Common myeloid progenitor, CD34-positive (primary cell): Measurements from ENCODE around the gene JAKMIP2.

ENCODE experiments used
- CTCF ChIA-PET: fragments of 350-600 bp; sonication (Branson Sonifier 250); formaldehyde crosslinking; loops from one replicate; lab custom pipeline; 2021; ENCODE audit warnings: antibody characterized with exemption; lab: Charles Lee
- POLR2A ChIA-PET: fragments of 350-600 bp; sonication (Branson Sonifier 250); formaldehyde crosslinking; loops from one replicate; lab custom pipeline; 2021; ENCODE audit warnings: antibody characterized with exemption; lab: Charles Lee
- DNase-seq, 3 donors: peaks; one replicate each; pipeline versions ENCODE4 v3.0.0 to v3.0.0-alpha.2; 2013
- H3K27ac ChIP-seq, 2 experiments: 1 replicate in 1 of 2; 2 replicates in 1 of 2; pipeline ENCODE4 v1.7.0; 2013; ENCODE audit warnings: inconsistent platforms in 2 of 2, low read length in 2 of 2, mild to moderate bottlenecking in 2 of 2, low read depth in 1 of 2, moderate library complexity in 1 of 2; ENCODE audit not compliant: severe bottlenecking in 2 of 2, insufficient read depth in 1 of 2, poor library complexity in 1 of 2
- H3K27me3 ChIP-seq, 5 experiments: replicated peaks in 2 of 5; 1 replicate in 3 of 5; 2 replicates in 2 of 5; pipeline versions ENCODE4 v1.6.1 to v1.7.0; 2013; ENCODE audit warnings: low read length in 4 of 5, mild to moderate bottlenecking in 2 of 5, moderate library complexity in 2 of 5, inconsistent platforms in 1 of 5; ENCODE audit not compliant: insufficient read depth in 5 of 5, control insufficient read depth in 4 of 5
- H3K36me3 ChIP-seq, 4 experiments: 1 replicate in 2 of 4; 2 replicates in 2 of 4; pipeline versions ENCODE4 v1.6.1 to v1.7.0; 2013; ENCODE audit warnings: low read length in 3 of 4, control low read depth in 1 of 4, mild to moderate bottlenecking in 1 of 4; ENCODE audit not compliant: control insufficient read depth in 4 of 4, insufficient read depth in 4 of 4
- H3K4me1 ChIP-seq, 4 experiments: 1 replicate in 3 of 4; 2 replicates in 1 of 4; pipeline versions ENCODE4 v1.6.1 to v1.7.1; 2013; ENCODE audit warnings: low read length in 3 of 4, mild to moderate bottlenecking in 3 of 4, control low read depth in 1 of 4, inconsistent platforms in 1 of 4, moderate library complexity in 1 of 4; ENCODE audit not compliant: control insufficient read depth in 4 of 4, insufficient read depth in 4 of 4; ENCODE audit errors: control extremely low read depth in 1 of 4
- H3K4me3 ChIP-seq, 7 experiments: 1 replicate in 4 of 7; 2 replicates in 3 of 7; pipeline versions ENCODE4 v1.5.1 to v1.7.0; 2013; ENCODE audit warnings: mild to moderate bottlenecking in 7 of 7, low read length in 6 of 7, moderate library complexity in 6 of 7, inconsistent platforms in 2 of 7, low read depth in 2 of 7, control low read depth in 1 of 7; ENCODE audit not compliant: insufficient read depth in 4 of 7, control insufficient read depth in 1 of 7; ENCODE audit errors: extremely low read depth in 1 of 7
- H3K9me3 ChIP-seq, 5 experiments: 1 replicate in 4 of 5; 2 replicates in 1 of 5; pipeline versions ENCODE4 v1.6.1 to v1.7.1; 2013; ENCODE audit warnings: low read length in 4 of 5, mild to moderate bottlenecking in 2 of 5, inconsistent platforms in 1 of 5, low read depth in 1 of 5, moderate library complexity in 1 of 5; ENCODE audit not compliant: control insufficient read depth in 4 of 5, insufficient read depth in 2 of 5; ENCODE audit errors: control extremely low read depth in 1 of 5
- WGBS: methylation state at CpG from one replicate; pipeline ENCODE4 v1.1.5; 2013; ENCODE audit not compliant: insufficient coverage; 5-methylcytosine and 5-hydroxymethylcytosine counted together

Gene JAKMIP2

DNA sequence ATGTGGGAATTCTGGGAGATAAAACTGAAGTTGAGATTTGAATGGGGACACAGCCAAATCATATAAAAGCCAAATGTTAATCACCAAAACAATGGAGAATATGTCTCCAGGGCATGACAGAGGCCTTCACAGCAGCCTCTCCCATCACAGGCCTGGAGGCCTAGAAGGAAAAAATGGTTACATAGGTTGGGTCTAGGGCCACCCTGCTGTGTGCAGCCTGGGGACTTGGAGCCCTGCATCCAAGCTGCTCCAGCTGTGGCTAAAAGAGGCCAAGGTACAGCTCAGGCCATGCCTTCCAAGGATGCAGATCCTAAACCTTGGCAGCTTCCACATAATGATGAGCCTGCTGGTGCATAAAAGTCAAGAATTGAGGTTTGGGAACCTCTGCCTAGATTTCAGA, 85.1 kb downstream of the JAKMIP2 start:
- Histone ChIP-seq H3K4me3 (peak overlapping the region in 1 of 7 experiments; percentile 25), H3K27ac (no peak overlapping the region), H3K36me3 (peaks cover 0 to 7% (median 3%) of the 10 kb centered on the region in 4 experiments), H3K9me3 (peaks cover 1 to 25% (median 18%) of the 10 kb centered on the region in 5 experiments), H3K4me1 (no peaks in the 10 kb centered on the region), H3K27me3 (no peaks in the 10 kb centered on the region)
- POLR2A ChIA-PET: no interaction called here
- CTCF ChIA-PET: no interaction called here
- DNase-seq: no peak

DNA sequence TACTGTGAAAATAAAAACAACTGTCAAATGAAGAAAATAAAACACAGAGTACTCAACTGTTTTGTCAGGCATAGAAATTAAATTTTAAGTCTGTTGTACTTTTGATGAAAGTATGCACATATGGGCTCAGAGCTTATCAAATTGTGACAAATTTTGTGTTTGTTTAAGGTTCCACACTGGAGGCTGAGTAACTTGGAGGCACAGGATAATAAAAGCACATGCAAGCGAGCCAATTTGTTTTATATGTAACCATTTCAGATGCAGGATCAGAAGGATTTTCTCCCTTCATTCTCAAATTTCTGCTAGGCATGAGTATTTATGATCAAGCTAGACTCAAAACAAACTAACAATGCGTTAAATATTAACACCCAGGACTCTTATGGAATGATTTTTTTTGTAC, 87.8 kb downstream of the JAKMIP2 start:
- no peak for DNase-seq
- H3K4me3 ChIP-seq: no peak overlapping the region

DNA sequence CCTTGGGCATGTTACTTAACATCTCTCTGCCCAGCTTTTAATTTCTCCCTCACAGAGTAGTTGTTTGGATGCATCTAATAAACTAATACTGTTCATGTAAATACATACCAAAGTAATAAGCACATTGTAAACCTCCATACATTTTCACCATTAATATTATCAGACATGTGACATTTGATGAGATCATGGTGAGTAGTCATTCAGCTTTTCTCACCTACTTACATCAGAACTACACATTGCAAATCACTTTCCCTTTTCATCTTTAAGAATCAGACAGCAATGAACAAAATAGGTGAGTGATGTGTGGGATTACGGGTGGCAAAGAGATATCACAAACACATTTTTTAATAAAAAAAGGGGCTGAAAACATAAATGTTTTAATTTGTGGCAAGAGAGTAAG, 89.3 kb downstream of the JAKMIP2 start:
- no CpG with 5 or more reads among the region's 1 CpG for WGBS
- ChIA-PET POLR2A (no interaction called here), CTCF (no interaction called here)
- no peak for DNase-seq
- no peak overlapping the region for H3K4me3 ChIP-seq
- peaks cover 0 to 13% (median 9%) of the 10 kb centered on the region in 5 experiments for H3K9me3 ChIP-seq
- peaks cover 0 to 7% (median 3%) of the 10 kb centered on the region in 4 experiments for H3K36me3 ChIP-seq
- H3K4me1 ChIP-seq: no peaks in the 10 kb centered on the region
- no peak overlapping the region for H3K27ac ChIP-seq
- no peaks in the 10 kb centered on the region for H3K27me3 ChIP-seq

More for the DNA sequence above, 87.8 kb downstream of the JAKMIP2 start:
- no peak overlapping the region for H3K27ac ChIP-seq
- POLR2A ChIA-PET: no interaction called here
- no CpG with 5 or more reads among the region's 2 CpGs for WGBS
- H3K9me3 ChIP-seq: peaks cover 1 to 25% (median 18%) of the 10 kb centered on the region in 5 experiments
- H3K4me1 ChIP-seq: no peaks in the 10 kb centered on the region
- CTCF ChIA-PET: interaction anchor here (0.8 to 1.2 kb wide), 2 partner anchors 15 to 23 kb away, joined by 3 read pairs; no protein-coding TSS in a partner anchor
- H3K36me3 ChIP-seq: peaks cover 0 to 8% (median 4%) of the 10 kb centered on the region in 4 experiments
- no peaks in the 10 kb centered on the region for H3K27me3 ChIP-seq

DNA sequence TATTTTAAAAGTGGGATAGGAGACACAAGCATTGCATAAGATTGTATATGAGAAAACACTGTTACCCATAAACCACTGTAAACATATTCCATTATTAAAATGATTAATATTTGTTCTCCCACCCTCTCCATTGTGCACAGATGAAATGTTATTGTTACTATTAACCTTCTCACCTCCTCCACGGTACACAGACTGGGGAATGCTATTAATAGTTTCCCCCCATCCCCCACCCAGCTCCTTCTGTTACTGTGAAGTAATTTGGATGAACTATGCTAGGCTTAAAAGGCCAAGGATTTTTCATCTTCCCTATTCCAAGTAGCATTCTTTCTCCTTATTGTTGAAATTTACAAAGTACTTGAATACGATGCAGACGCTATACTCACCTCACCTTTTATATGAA, 91.4 kb downstream of the JAKMIP2 start:
- ChIA-PET POLR2A (interaction anchor here (0.5 kb wide), 1 partner anchor 537 kb away, joined by 3 read pairs; no protein-coding TSS in a partner anchor), CTCF (interaction anchor here (1.6 kb wide), 2 partner anchors 11 to 63 kb away, joined by 4 to 5 read pairs; no protein-coding TSS in a partner anchor)
- Histone ChIP-seq H3K4me1 (no peaks in the 10 kb centered on the region), H3K36me3 (peaks cover 0 to 2% (median under 1%) of the 10 kb centered on the region in 4 experiments), H3K9me3 (no peaks in the 10 kb centered on the region), H3K27ac (no peak overlapping the region), H3K4me3 (no peak overlapping the region), H3K27me3 (no peaks in the 10 kb centered on the region)
- DNase-seq: no peak
- 100% methylated on average over 2 of the region's 3 CpGs for WGBS

DNA sequence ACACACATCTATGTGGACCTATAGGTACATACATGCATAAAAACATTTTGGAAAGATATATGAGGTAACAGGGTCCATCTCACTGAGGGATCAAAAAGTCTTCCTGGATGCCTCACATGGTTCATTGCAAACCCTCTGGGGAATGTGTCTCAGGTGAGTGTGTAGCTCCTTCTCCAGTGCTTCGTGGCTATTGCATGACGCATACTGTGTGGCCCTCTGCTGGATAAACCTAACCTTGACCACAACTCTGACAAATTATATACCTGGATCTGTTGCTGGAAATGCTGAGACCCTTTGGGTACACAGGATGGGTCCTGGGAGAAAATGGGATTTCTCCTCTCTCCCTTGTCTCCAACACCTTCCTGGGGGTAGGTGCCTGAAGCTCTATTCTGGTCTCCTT, 91.9 kb downstream of the JAKMIP2 start:
- ChIA-PET CTCF (interaction anchor here (1.6 kb wide), 2 partner anchors 11 to 63 kb away, joined by 4 to 5 read pairs; no protein-coding TSS in a partner anchor), POLR2A (interaction anchor here (0.5 kb wide), 1 partner anchor 537 kb away, joined by 3 read pairs; no protein-coding TSS in a partner anchor)
- DNase-seq: no peak
- Histone ChIP-seq H3K27ac (no peak overlapping the region), H3K4me3 (no peak overlapping the region), H3K36me3 (peaks cover 0 to 2% (median under 1%) of the 10 kb centered on the region in 4 experiments), H3K9me3 (no peaks in the 10 kb centered on the region), H3K4me1 (no peaks in the 10 kb centered on the region), H3K27me3 (no peaks in the 10 kb centered on the region)
- 100% methylated on average over 2 of the region's 2 CpGs for WGBS

DNA sequence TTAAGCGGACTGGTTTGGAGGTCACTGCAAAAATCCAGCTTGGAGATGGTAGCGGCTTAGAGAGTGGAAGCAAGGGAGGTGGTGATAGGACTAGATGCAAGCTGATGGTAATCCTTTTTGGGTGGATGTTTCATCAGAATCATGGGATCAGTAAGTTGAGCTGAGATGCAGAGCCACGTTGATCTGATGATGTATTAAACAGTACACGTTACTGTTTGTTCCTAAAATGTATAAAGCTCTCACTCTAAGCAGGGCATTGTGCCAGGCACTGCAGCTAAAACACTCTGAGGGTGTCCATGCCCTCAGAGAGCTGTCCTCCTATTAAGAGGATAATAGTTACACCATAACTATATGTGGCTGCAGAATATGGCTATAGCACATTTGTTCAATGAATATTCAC, 93.1 kb downstream of the JAKMIP2 start:
- Histone ChIP-seq H3K4me3 (no peak overlapping the region), H3K27ac (no peak overlapping the region), H3K4me1 (no peaks in the 10 kb centered on the region), H3K27me3 (no peaks in the 10 kb centered on the region), H3K9me3 (no peaks in the 10 kb centered on the region), H3K36me3 (peaks cover 0 to 2% (median under 1%) of the 10 kb centered on the region in 4 experiments)
- DNase-seq: no peak
- POLR2A ChIA-PET: no interaction called here
- 100% methylated on average over 4 of the region's 4 CpGs for WGBS
- CTCF ChIA-PET: interaction anchor here (1.1 to 1.4 kb wide), 2 partner anchors 9 to 19 kb away, joined by 3 to 4 read pairs; no protein-coding TSS in a partner anchor

DNA sequence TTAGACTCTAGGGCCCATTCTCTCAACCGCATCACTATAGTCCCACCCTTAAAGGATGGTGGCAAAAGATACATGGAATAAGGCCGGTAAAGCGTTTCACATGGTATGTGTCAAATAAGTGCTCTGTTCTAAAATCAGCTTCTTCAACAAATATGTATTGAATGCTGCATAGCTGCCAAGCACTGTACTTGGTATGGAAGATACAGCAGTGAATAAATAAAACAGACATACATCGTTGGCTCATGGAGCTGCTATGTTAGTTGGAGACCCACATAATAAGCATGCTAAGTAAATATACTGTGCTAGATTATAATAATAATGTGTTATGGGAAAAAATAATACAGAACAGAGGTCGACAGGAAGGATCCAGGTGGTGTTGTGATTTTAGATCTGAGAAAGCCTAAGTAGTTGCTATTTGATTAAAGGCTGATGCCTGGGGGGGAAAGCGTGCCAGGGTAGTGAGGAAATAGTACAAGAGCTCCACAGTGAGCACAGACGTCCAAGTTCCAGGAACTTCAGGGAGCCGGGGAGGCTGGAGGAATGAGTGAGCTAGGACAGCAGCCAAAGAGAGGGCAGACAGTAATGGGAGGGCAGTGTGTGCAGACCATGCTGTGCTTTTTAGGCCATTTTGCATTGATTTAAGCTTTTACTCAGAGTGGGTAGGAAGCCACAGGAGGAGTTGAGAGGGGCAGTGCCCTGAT, 93.7 kb downstream of the JAKMIP2 start:
- no peak overlapping the region for H3K27ac ChIP-seq
- ChIA-PET CTCF (interaction anchor here (1.1 to 1.4 kb wide), 2 partner anchors 8 to 19 kb away, joined by 3 to 4 read pairs; no protein-coding TSS in a partner anchor), POLR2A (no interaction called here)
- H3K4me1 ChIP-seq: no peaks in the 10 kb centered on the region
- no peaks in the 10 kb centered on the region for H3K9me3 ChIP-seq
- WGBS: 98% methylated on average over 6 of the region's 8 CpGs
- DNase-seq: no peak
- H3K36me3 ChIP-seq: peaks cover 0 to 2% (median under 1%) of the 10 kb centered on the region in 4 experiments
- H3K4me3 ChIP-seq: no peak overlapping the region
- no peaks in the 10 kb centered on the region for H3K27me3 ChIP-seq
